Mucosa of descending colon (tissue), 3 donors: ENCODE data around the gene GSN. TPM values are rescaled to one million over a fixed set of nuclear protein-coding genes. Genes with fewer than 3 reads are reported as not detected.

Experiments
- ATAC-seq: fragments of 200-7000 bp; cut with Tn5 transposase; one replicate; pipeline ENCODE4 v1.9.1; 2020; ENCODE audit warnings: mild to moderate bottlenecking, moderate library complexity
- DNase-seq, 3 donors: peaks; one replicate each; pipeline ENCODE4 v3.0.0-alpha.2; 2020
- H3K36me3 ChIP-seq: fragments of 200-600 bp; one replicate; pipeline ENCODE4 v1.8.0; 2021; ENCODE audit warnings: low read depth, mild to moderate bottlenecking
- H3K4me1 ChIP-seq: fragments of 200-600 bp; one replicate; pipeline ENCODE4 v1.8.0; 2021; ENCODE audit warnings: low read depth, mild to moderate bottlenecking
- H3K4me3 ChIP-seq: fragments of 200-600 bp; one replicate; pipeline ENCODE4 v1.8.0; 2021; ENCODE audit warnings: mild to moderate bottlenecking
- H3K9me3 ChIP-seq: fragments of 200-600 bp; one replicate; pipeline ENCODE4 v1.8.0; 2021; ENCODE audit warnings: mild to moderate bottlenecking
- CTCF ChIP-seq: fragments of 200-600 bp; IDR thresholded peaks from one replicate; pipeline ENCODE4 v1.8.0; 2022; ENCODE audit warnings: antibody characterized with exemption, mild to moderate bottlenecking
- intact Hi-C, 2 donors: fragments of 100-400 bp; cut with DNase I in 1 of 2; cut with micrococcal nuclease in 1 of 2; formaldehyde crosslinking; loops; one replicate each; pipeline versions ENCODE4 v1.11.0 to v1.11.1; 2022; cut with DNase I, micrococcal nuclease
- total RNA-seq, 3 donors: library from RNA; stranded (reverse); fragmentation: NEBNext Ultra II Directional in 2 of 3; extraction: Animal tissue kit (Norgen Biotek cat#: 25700) in 2 of 3; gene quantifications; one replicate each; pipeline versions ENCODE4 v1.2.1 to v1.2.4, GENCODE V29; 2021 to 2023
- donor health status: DM: no; HTN: no; CAD: no; lungs with moderate emphysema.
- donor health status: DM: no; HTN: no; CAD: no.
- donor health status: DM: no; HTN: yes; CAD: no.

The GSN gene
- total RNA-seq, 3 donors from 2014 or later = 443 to 952 (median 937) TPM

DNA sequence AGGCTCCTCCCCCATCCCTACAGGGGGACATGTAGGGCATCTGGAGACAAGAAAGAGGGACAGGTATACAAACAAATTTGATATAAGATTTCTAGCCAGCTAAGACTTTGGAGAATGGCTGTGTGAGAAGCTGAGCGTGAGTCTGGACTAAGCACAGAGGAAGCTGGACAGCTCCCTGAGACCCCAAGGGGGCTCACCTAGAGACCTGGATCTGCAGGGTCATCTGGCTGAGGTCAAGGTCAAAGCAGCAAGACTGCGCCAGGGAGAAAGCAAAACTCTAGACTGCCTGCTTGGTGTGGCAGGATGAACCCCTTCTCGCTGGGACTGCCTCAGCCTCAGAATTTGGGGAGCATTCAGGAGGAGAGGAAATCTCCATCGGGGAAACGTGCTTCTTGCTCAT is 8.0 kb upstream of the GSN start:
- Histone ChIP-seq H3K4me1 (no peaks in the 10 kb centered on the region), H3K9me3 (no peaks in the 10 kb centered on the region), H3K4me3 (no peak overlapping the region), H3K36me3 (no peaks in the 10 kb centered on the region)
- DNase-seq = no peak
- intact Hi-C loops = loop anchor here in 1 of 2 donors (10.0 kb wide), 1 partner anchor 65 kb away; no protein-coding TSS in a partner anchor
- no peak for ATAC-seq
- no peak for TF ChIP-seq CTCF

DNA sequence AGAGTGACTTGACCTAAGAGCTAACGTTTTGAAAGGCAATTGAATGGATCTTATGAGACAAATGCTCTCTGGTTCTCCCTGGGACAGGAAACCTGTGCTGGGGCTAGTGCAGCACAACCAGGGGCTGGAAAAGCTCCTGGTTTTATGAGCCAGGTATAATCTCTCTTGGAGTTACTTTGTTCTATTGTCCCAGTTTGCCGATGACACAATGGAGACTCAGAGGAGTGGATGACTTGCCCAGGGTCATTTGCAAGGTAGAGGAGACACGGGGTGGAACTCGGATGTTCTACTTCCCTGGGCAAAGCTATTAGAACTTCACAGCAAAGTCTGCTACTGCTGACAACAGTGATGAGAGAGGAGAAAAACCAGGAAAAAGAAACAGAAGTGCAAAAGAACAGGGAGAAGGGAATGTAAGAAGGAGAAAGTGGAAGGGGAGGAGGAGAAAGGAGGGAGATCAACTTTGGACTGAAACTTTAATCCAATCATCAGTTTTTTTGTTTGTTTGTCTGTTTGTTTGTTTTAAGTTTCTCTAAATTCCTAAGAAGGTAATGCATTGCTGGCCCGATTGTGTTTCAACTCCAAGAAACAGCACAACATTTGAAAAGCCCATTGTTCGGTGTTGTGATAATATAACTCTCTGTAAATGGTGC is 7.4 kb upstream of the GSN start:
- no peak for ATAC-seq
- no peaks in the 10 kb centered on the region for H3K4me1 ChIP-seq
- H3K9me3 ChIP-seq = no peaks in the 10 kb centered on the region
- H3K4me3 ChIP-seq = no peak overlapping the region
- intact Hi-C loops = loop anchor here in 1 of 2 donors (10.0 kb wide), 1 partner anchor 64 kb away; no protein-coding TSS in a partner anchor
- no peak for TF ChIP-seq CTCF
- no peaks in the 10 kb centered on the region for H3K36me3 ChIP-seq
- no peak for DNase-seq

GRCh38 chr9:121261107-121261460 is 6.9 kb upstream of the GSN start:
- peak; percentile 25 for ATAC-seq
- H3K4me1 ChIP-seq = no peaks in the 10 kb centered on the region
- no peak for TF ChIP-seq CTCF
- DNase-seq = no peak
- H3K36me3 ChIP-seq = no peaks in the 10 kb centered on the region
- intact Hi-C loops = loop anchor here in 1 of 2 donors (10.0 kb wide), 1 partner anchor 64 kb away; no protein-coding TSS in a partner anchor
- no peaks in the 10 kb centered on the region for H3K9me3 ChIP-seq
- H3K4me3 ChIP-seq = no peak overlapping the region

DNA sequence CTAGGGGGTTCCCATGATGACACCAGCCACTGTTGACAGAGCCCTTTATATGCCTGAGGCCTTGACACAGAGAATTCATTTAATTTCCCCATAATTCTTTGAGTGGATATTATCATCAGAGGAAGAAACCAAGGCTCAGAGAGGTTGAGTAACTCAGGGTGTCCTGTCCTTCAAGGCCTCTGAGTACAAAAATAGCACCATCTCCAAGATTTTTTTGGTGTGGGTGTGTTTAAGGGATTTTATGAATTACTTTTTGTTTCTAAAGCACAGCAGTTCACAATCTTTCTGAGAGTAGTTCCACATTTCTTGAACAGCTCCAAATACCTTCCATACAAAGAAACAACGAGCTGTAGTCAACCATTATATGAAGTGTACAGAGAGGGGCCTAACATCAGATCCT is 6.2 kb upstream of the GSN start:
- Histone ChIP-seq H3K4me3 (no peak overlapping the region), H3K4me1 (no peaks in the 10 kb centered on the region), H3K9me3 (no peaks in the 10 kb centered on the region), H3K36me3 (no peaks in the 10 kb centered on the region)
- no peak for ATAC-seq
- no peak for TF ChIP-seq CTCF
- no peak for DNase-seq
- intact Hi-C loops = loop anchor here in 1 of 2 donors (10.0 kb wide), 1 partner anchor 63 kb away; no protein-coding TSS in a partner anchor

DNA sequence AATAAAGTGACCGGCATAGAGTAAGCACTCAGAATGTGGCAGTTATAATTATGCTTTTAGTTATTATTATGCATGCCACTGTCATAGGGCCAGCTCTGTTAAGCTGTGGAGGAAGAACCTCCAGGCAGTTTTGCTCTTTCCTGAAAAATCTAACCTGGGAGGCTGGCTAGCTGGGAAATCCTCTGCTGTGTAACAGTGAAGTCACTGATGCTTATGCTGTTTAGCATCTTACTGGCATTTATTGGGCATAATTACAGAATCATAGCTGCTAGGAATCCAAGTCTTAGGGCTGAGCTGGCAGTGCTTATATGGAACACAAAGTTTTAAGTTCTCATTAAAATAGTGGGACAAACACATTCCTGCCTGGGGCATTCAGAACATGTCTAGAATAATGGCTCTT is 5.5 kb upstream of the GSN start:
- no peak overlapping the region for H3K4me3 ChIP-seq
- DNase-seq (no peak), ATAC-seq (no peak)
- intact Hi-C loops = loop anchor here in 1 of 2 donors (10.0 kb wide), 1 partner anchor 62 kb away; no protein-coding TSS in a partner anchor
- H3K4me1 ChIP-seq = peaks cover 3% of the 10 kb centered on the region
- no peaks in the 10 kb centered on the region for H3K9me3 ChIP-seq
- H3K36me3 ChIP-seq = no peaks in the 10 kb centered on the region
- TF ChIP-seq CTCF = no peak
